ENCODE measurements around the gene RERE. TPM values are rescaled to one million over a fixed set of nuclear protein-coding genes. Genes with fewer than 3 reads are reported as not detected.

RERE gene
- total and polyA plus RNA-seq, 12 donors, result 46.5 to 163 (median 139) TPM

DNA sequence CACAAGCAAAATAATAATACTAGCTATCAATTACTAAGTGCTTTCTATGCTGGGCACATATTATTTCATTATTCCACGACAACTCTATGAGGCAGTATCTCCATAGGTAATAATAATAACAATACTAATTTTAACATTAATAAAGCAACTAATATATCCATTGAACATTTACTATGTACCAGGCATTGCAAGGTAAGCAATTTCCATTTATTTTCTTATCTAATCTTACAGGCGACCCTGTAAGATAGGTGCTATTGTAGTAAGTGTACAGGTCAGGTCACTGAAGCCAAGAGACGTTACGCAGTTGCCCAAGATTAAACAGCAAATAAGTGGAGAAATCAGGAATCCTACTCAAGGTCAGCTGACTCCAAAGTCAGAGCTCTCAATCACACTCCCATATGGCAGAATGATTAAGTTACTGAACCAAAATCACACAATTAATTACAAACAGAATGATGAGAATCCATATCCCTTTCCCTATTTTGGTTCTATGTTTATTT lies 301.1 kb downstream of the RERE start:
- Histone ChIP-seq H3K27ac (peak overlapping the region in 1 of 10 donors; percentile 49), H3K4me3 (no peak overlapping the region), H3K27me3 (no peaks in the 10 kb centered on the region), H3K4me1 (peaks cover 0 to 50% (median 36%) of the 10 kb centered on the region in 9 donors), H3K9me3 (no peaks in the 10 kb centered on the region), H3K36me3 (no peaks in the 10 kb centered on the region)
- TF ChIP-seq, protein P1, sequence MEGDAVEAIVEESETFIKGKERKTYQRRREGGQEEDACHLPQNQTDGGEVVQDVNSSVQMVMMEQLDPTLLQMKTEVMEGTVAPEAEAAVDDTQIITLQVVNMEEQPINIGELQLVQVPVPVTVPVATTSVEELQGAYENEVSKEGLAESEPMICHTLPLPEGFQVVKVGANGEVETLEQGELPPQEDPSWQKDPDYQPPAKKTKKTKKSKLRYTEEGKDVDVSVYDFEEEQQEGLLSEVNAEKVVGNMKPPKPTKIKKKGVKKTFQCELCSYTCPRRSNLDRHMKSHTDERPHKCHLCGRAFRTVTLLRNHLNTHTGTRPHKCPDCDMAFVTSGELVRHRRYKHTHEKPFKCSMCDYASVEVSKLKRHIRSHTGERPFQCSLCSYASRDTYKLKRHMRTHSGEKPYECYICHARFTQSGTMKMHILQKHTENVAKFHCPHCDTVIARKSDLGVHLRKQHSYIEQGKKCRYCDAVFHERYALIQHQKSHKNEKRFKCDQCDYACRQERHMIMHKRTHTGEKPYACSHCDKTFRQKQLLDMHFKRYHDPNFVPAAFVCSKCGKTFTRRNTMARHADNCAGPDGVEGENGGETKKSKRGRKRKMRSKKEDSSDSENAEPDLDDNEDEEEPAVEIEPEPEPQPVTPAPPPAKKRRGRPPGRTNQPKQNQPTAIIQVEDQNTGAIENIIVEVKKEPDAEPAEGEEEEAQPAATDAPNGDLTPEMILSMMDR (IDR thresholded peaks at IDR 0.05), result no peak
- ATAC-seq, result no peak
- DNase-seq, result no peak
- intact Hi-C loops (cut with DNase I), result loop anchor here in 1 of 10 donors (10.0 kb wide), 1 partner anchor 52 kb away; no protein-coding TSS in a partner anchor
- WGBS, 2 donors, result 66 to 68% methylated on average over 4 of the region's 4 CpGs

DNA sequence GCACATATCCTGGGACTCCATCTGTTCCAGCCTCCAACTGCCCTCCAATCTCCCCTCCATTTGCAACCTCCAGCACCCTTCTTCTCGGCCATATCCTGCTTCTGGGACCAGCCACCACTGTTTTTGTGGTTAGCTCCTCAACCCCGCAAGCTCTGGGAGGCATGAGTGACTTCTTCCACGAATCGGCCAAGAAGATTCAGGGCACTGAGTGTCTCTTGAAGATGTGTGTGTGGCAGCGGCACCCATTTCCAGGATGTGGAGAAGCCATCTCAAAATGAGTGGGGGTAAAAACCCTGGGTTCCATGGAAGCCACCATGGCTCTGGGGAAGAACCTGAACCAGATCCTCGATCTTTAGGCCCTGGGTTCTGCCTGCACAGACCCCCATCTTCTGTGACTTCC lies 304.9 kb downstream of the RERE start:
- Histone ChIP-seq H3K27me3 (no peaks in the 10 kb centered on the region), H3K4me1 (peaks cover 5 to 49% (median 34%) of the 10 kb centered on the region in 9 donors), H3K27ac (no peak overlapping the region), H3K36me3 (no peaks in the 10 kb centered on the region), H3K9me3 (no peaks in the 10 kb centered on the region), H3K4me3 (no peak overlapping the region)
- DNase-seq, result no peak
- no peak for ATAC-seq
- TF ChIP-seq, protein P1 (IDR thresholded peaks at IDR 0.05), result no peak
- intact Hi-C loops (cut with DNase I), result loop anchor here in 1 of 10 donors (10.0 kb wide), 1 partner anchor 48 kb away; no protein-coding TSS in a partner anchor
- 96 to 98% methylated on average over 6 of the region's 6 CpGs for WGBS, 2 donors

DNA sequence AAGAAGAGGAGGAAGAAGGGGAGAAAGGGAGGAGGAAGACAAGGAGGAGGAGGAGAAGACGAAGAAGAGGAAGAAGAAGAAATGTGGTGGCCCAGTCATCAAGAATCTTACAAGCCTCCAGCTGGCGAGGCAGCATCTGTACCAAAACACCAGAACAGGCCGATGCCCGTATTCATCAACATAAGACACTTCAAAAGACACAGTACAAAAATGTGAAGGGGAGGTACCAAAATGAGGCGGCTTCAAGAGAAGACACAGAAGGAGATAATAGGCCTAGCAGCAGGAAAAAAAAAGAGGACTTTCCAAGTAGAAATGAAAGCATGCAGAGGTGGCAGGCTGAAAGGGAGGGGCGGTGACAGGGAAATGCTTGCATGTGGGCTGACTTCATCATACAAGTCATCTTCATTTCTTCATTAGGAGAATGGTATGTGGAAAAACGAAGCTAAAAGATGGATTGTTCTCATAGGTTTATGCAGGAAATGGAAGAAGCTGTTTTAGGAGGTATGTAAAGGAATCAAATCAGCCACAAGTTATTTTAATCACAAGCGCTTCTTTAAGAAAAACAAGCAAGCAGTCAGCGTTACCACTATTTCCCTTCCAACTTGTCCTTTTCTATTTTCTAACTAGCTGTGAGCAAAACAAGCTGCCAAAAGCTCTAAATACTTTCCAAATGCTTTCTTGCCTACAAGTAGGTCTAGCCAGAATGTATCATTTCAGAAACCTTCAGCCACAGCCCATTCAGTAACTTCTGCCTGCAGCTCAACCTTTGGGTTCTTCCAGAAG lies 307.2 kb downstream of the RERE start:
- no peaks in the 10 kb centered on the region for H3K27me3 ChIP-seq
- WGBS, 2 donors, result 48 to 50% methylated on average over 9 of the region's 9 CpGs
- H3K4me1 ChIP-seq, result peaks cover 5 to 37% (median 25%) of the 10 kb centered on the region in 9 donors
- TF ChIP-seq, protein P1 (IDR thresholded peaks at IDR 0.05), result no peak
- H3K27ac ChIP-seq, result peak overlapping the region; percentile 10 to 71 (median 62)
- ATAC-seq, result peak in 6 of 8 donors; percentile 50 to 64 (median 61)
- H3K4me3 ChIP-seq, result peak overlapping the region in 5 of 10 donors; percentile 4 to 26 (median 6)
- H3K36me3 ChIP-seq, result peaks cover 0 to 13% (median 0%) of the 10 kb centered on the region in 9 donors
- intact Hi-C loops (cut with DNase I), result loop anchor here in 1 of 10 donors (10.0 kb wide), 1 partner anchor 45 kb away; no protein-coding TSS in a partner anchor
- no peaks in the 10 kb centered on the region for H3K9me3 ChIP-seq
- DNase-seq, result no peak

DNA sequence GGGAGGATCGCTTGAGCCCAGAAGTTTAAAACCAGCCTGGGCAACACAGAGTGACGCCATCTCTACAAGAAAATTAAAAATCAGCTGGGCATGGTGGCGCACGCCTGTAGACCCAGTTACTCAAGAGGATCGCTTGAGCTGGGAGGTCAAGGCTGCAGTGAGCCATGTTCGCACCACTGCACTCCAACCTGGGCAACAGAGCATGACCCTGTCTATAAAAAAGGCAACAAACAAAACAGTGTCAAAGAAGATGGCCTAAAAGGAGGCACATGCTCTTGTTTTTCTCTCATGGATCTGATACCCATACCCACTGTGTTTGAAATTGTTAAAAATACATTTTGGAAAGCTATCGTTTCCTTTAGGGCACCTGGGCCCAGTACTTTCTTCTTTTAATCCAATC lies 307.9 kb downstream of the RERE start:
- no peak for DNase-seq
- H3K4me3 ChIP-seq, result peak overlapping the region in 1 of 10 donors; percentile 6
- H3K27ac ChIP-seq, result peak overlapping the region in 9 of 10 donors; percentile 14 to 71 (median 62)
- intact Hi-C loops (cut with DNase I), result no loop called here
- peaks cover 5 to 35% (median 25%) of the 10 kb centered on the region in 9 donors for H3K4me1 ChIP-seq
- no peaks in the 10 kb centered on the region for H3K9me3 ChIP-seq
- WGBS, 2 donors, result 94 to 95% methylated on average over 7 of the region's 7 CpGs
- no peaks in the 10 kb centered on the region for H3K27me3 ChIP-seq
- peaks cover 0 to 13% (median 0%) of the 10 kb centered on the region in 9 donors for H3K36me3 ChIP-seq
- ATAC-seq, result no peak
- TF ChIP-seq, protein P1 (IDR thresholded peaks at IDR 0.05), result no peak
